ENCODE results near the gene PINK1. TPM values are rescaled to one million over a fixed set of nuclear protein-coding genes. Genes with fewer than 3 reads are reported as not detected.
A peak's percentile ranks its signal among the peaks of the same experiment; 100 is the strongest.

Gene PINK1
- total and polyA plus RNA-seq, 2 of the 13 experiments (the other 11 are each of a cell fraction or from before 2014, with no cell fraction given) = 15.3 to 16.1 TPM

DNA sequence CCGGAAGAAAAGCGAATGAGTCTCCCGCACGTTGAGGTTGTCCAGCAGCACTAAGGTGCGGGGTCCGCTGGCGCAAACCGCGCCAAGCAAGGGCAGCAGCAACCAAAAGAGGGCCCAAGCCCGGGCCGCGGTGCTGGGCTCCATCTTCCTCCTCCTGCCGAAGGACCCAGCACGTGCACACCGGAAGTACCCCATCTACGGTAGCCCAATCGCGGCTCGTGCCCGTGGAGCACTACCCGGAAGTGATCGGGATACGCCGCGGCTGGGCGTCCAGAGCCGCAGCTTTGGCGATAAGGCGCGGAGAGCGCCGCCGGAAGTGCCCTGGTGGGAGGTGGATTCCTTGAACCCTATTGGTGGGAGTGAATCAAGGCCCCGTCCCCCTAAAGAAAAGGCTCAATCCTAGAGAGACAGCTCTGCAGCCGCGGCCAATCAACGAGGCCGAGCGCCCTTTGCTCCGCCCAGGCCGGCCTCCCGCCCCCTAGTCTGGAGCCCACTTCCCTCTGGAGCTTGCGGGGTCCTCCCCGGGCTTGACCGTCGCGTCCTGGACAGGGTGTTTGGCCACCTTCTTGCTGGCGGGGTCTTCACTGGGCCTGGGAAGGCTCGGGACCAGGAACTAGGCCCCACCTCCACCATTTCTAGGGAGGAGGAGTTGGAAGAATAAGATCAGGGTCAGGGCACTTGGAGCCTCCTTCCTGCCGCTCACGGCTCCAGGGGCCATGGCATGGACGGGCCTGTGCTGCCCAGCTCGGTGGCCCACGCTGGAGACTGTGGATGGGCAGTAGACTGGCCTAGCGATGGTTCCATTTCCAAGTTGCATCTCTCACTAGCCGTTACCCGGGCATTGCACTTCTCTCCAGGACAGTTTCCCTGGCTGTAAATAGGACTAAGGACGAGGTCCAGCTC is 28.2 kb downstream of the PINK1 start, which contains the start of gene DDOST (continued):
- TF ChIP-seq AKNA (CRISPR knock-in tag; IDR thresholded peaks at IDR 0.05; ENCODE audit: borderline replicate concordance) (no peak), SRSF1 (optimal IDR thresholded peaks at IDR 0.05; ENCODE audit: low read depth, low read length) (no peak), SOX6 (IDR thresholded peaks at IDR 0.05) (no peak), SOX6 (CRISPR knock-in tag; IDR thresholded peaks at IDR 0.05) (peak; percentile 59; the same call in 1 of the 2 replicates), STAT5B (CRISPR knock-in tag; IDR thresholded peaks at IDR 0.05) (no peak), POLR2G (IDR thresholded peaks at IDR 0.05; ENCODE audit: low read depth, low read length) (peak; percentile 95), PHF20 (CRISPR knock-in tag; IDR thresholded peaks at IDR 0.05) (peak; percentile 98), RORA (CRISPR knock-in tag; IDR thresholded peaks at IDR 0.05) (no peak), HNRNPH1 (optimal IDR thresholded peaks at IDR 0.05; ENCODE audit: low read depth, low read length) (no peak)
- TF ChIP-seq, protein P1, sequence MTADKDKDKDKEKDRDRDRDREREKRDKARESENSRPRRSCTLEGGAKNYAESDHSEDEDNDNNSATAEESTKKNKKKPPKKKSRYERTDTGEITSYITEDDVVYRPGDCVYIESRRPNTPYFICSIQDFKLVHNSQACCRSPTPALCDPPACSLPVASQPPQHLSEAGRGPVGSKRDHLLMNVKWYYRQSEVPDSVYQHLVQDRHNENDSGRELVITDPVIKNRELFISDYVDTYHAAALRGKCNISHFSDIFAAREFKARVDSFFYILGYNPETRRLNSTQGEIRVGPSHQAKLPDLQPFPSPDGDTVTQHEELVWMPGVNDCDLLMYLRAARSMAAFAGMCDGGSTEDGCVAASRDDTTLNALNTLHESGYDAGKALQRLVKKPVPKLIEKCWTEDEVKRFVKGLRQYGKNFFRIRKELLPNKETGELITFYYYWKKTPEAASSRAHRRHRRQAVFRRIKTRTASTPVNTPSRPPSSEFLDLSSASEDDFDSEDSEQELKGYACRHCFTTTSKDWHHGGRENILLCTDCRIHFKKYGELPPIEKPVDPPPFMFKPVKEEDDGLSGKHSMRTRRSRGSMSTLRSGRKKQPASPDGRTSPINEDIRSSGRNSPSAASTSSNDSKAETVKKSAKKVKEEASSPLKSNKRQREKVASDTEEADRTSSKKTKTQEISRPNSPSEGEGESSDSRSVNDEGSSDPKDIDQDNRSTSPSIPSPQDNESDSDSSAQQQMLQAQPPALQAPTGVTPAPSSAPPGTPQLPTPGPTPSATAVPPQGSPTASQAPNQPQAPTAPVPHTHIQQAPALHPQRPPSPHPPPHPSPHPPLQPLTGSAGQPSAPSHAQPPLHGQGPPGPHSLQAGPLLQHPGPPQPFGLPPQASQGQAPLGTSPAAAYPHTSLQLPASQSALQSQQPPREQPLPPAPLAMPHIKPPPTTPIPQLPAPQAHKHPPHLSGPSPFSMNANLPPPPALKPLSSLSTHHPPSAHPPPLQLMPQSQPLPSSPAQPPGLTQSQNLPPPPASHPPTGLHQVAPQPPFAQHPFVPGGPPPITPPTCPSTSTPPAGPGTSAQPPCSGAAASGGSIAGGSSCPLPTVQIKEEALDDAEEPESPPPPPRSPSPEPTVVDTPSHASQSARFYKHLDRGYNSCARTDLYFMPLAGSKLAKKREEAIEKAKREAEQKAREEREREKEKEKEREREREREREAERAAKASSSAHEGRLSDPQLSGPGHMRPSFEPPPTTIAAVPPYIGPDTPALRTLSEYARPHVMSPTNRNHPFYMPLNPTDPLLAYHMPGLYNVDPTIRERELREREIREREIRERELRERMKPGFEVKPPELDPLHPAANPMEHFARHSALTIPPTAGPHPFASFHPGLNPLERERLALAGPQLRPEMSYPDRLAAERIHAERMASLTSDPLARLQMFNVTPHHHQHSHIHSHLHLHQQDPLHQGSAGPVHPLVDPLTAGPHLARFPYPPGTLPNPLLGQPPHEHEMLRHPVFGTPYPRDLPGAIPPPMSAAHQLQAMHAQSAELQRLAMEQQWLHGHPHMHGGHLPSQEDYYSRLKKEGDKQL (CRISPR knock-in tag; IDR thresholded peaks at IDR 0.05; ENCODE audit: low read depth) = no peak
- TF ChIP-seq, protein P2, sequence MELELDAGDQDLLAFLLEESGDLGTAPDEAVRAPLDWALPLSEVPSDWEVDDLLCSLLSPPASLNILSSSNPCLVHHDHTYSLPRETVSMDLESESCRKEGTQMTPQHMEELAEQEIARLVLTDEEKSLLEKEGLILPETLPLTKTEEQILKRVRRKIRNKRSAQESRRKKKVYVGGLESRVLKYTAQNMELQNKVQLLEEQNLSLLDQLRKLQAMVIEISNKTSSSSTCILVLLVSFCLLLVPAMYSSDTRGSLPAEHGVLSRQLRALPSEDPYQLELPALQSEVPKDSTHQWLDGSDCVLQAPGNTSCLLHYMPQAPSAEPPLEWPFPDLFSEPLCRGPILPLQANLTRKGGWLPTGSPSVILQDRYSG (CRISPR knock-in tag; IDR thresholded peaks at IDR 0.05) = no peak
- TF ChIP-seq, protein P3, sequence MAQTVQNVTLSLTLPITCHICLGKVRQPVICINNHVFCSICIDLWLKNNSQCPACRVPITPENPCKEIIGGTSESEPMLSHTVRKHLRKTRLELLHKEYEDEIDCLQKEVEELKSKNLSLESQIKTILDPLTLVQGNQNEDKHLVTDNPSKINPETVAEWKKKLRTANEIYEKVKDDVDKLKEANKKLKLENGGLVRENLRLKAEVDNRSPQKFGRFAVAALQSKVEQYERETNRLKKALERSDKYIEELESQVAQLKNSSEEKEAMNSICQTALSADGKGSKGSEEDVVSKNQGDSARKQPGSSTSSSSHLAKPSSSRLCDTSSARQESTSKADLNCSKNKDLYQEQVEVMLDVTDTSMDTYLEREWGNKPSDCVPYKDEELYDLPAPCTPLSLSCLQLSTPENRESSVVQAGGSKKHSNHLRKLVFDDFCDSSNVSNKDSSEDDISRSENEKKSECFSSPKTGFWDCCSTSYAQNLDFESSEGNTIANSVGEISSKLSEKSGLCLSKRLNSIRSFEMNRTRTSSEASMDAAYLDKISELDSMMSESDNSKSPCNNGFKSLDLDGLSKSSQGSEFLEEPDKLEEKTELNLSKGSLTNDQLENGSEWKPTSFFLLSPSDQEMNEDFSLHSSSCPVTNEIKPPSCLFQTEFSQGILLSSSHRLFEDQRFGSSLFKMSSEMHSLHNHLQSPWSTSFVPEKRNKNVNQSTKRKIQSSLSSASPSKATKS (CRISPR knock-in tag; IDR thresholded peaks at IDR 0.05) = no peak
- TF ChIP-seq, protein P4, sequence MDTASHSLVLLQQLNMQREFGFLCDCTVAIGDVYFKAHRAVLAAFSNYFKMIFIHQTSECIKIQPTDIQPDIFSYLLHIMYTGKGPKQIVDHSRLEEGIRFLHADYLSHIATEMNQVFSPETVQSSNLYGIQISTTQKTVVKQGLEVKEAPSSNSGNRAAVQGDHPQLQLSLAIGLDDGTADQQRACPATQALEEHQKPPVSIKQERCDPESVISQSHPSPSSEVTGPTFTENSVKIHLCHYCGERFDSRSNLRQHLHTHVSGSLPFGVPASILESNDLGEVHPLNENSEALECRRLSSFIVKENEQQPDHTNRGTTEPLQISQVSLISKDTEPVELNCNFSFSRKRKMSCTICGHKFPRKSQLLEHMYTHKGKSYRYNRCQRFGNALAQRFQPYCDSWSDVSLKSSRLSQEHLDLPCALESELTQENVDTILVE (CRISPR knock-in tag; IDR thresholded peaks at IDR 0.05) = peak; percentile 82

Data from HepG2 (cell line).